ENCODE data around the gene ITGBL1.

Gene ITGBL1

DNA sequence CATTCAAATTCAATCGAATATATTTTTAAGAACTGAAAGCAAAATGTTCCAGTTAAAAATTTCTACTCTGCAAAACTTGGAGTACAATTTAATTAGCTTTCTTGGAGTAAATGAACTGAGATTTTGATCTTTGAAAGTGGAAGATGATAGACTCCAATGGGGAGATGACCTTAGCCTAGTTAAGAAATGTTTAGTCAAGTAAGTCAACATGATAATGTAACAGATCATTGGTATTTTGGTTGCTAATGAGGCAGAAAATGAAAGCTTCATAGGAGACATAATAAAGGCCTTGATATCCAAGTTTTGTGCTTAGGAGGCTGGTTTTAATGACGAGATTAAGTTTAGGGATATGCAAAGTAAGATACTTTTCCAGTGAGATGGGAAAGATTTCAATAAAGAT is 181.7 kb downstream of the ITGBL1 start:
- no peak overlapping the region for H3K4me3 ChIP-seq (ENCODE audit: low read depth, low read length)
- TF ChIP-seq, protein P1, sequence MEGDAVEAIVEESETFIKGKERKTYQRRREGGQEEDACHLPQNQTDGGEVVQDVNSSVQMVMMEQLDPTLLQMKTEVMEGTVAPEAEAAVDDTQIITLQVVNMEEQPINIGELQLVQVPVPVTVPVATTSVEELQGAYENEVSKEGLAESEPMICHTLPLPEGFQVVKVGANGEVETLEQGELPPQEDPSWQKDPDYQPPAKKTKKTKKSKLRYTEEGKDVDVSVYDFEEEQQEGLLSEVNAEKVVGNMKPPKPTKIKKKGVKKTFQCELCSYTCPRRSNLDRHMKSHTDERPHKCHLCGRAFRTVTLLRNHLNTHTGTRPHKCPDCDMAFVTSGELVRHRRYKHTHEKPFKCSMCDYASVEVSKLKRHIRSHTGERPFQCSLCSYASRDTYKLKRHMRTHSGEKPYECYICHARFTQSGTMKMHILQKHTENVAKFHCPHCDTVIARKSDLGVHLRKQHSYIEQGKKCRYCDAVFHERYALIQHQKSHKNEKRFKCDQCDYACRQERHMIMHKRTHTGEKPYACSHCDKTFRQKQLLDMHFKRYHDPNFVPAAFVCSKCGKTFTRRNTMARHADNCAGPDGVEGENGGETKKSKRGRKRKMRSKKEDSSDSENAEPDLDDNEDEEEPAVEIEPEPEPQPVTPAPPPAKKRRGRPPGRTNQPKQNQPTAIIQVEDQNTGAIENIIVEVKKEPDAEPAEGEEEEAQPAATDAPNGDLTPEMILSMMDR (IDR thresholded peaks at IDR 0.05; ENCODE audit: low read depth, low read length): no peak
- DNase-seq (ENCODE audit: low read depth, low spot score): no peak
- in situ Hi-C loops (cut with HindIII; ENCODE audit: low sequenced_read_pairs): no loop called here

DNA sequence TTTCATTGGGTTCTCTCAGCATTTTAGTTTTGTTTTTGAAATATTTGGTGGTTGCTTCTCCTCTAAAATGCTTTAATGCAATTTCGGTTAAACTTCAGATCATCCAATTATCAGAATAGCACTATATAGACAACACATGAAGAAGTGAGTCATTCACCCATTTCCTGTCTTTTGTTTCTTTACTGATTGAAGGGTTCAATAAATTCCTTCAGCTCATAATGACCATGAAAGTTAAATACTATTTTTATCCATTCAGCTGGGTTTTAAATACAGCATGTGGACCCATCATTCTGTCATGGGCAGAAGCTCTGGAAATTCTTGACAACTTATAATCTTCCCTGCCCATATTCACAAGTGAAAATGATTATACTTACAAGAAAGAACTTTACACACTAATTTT is 187.2 kb downstream of the ITGBL1 start:
- no peak for DNase-seq (ENCODE audit: low read depth, low spot score)
- TF ChIP-seq, protein P1 (IDR thresholded peaks at IDR 0.05; ENCODE audit: low read depth, low read length): no peak
- H3K4me3 ChIP-seq (ENCODE audit: low read depth, low read length): no peak overlapping the region
- in situ Hi-C loops (cut with HindIII; ENCODE audit: low sequenced_read_pairs): no loop called here

DNA sequence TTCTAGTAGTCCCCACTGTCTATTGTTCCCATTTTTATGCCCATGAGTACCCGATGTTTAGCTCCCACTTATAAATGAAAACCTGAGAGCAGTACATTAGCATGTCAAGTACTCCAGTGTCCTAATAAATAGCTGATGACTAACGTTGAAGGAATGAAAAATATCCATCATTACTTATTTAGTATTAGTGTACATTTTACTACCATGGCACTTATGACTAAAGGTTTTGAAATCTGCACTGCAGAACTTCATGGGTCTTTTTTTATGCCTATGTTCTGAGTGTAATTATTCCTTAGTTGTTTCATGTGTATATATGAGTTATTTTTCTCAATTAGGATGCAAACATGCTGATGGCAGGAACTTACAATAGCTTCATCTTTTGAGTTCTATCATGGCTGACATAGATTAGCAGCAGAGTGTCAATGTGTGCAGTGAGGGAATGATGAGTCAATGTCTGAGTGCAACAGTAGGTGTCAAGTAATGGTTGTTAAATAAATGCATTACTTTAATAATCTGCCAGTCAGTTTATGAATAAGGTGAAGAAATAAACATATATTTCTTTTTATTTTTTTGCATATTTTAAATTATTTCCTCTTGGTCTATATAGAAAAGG is 188.4 kb downstream of the ITGBL1 start:
- TF ChIP-seq, protein P1 (IDR thresholded peaks at IDR 0.05; ENCODE audit: low read depth, low read length): no peak
- H3K4me3 ChIP-seq (ENCODE audit: low read depth, low read length): no peak overlapping the region
- in situ Hi-C loops (cut with HindIII; ENCODE audit: low sequenced_read_pairs): no loop called here
- peak; percentile 76 for DNase-seq (ENCODE audit: low read depth, low spot score)

DNA sequence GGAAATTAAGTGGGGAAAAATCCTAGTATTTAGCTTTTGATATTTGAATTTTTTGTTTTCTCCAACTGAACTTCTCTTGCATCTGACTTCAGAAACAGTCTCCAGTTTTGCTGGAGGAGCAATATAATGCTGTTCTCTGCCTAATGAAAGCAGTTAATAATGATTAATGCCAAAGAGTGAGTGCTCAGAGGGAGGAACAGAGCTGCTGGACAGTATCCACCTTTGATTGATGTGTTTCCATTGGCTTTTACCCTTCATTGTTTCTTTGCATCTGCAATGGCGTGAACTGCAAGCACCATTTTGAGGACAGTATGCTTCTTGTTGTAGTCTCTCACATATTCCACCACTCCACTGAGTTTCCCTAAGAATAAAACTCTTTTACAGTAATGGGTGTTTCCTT is 193.4 kb downstream of the ITGBL1 start:
- DNase-seq (ENCODE audit: low read depth, low spot score): no peak
- TF ChIP-seq, protein P1 (IDR thresholded peaks at IDR 0.05; ENCODE audit: low read depth, low read length): no peak
- in situ Hi-C loops (cut with HindIII; ENCODE audit: low sequenced_read_pairs): no loop called here
- H3K4me3 ChIP-seq (ENCODE audit: low read depth, low read length): no peak overlapping the region

DNA sequence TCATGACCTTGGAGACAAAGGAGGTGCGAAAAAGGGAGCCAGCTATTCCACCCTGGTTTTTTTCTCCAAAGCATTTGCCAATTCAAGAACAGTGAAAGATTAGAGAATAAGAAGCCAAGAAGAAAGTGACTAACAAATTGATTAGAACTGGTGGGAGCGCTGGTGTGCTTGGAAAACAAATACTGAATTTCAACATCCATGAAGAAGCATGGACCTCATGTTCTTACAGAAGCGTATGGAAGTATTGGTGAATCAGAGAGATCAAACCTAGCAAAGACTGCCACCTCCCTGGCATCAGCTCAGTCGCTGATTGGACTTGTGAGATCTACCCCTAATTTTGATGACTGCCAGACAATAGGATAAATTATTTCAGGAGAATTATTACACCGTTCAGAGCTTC is 195.3 kb downstream of the ITGBL1 start:
- TF ChIP-seq, protein P1 (IDR thresholded peaks at IDR 0.05; ENCODE audit: low read depth, low read length): no peak
- DNase-seq (ENCODE audit: low read depth, low spot score): no peak
- in situ Hi-C loops (cut with HindIII; ENCODE audit: low sequenced_read_pairs): no loop called here
- H3K4me3 ChIP-seq (ENCODE audit: low read depth, low read length): no peak overlapping the region

DNA sequence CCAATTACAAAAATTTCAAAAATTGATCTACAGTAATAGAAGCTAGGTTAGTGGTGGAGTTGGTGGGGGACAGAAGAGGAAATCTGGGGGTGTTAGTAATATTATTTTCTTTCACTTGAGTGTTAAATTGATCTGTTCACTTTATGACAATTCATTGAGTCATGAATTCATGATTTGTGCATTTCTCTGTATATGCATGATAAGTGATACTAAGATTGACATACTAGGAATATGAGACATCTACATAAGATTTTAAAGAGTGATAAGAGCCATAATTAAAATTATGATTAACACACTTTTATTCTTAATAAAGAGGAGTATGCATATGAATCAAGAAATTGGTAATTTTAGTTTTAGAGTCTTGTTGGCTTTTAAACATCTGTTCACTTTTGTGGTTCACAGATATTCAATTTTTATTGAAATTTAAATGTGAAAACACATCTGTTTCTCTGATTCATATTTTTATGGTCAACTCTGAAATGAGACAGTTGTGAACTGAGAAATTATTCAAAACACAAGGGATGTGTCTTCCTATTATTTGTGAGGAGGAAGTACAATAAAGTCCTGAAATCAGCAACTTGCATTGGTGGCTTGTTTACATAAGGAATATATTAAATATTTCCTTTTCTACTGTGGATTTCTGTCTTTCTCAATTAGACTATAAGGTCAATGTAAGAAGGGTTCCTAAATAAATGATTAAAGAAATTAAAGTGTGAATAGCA is 196.5 kb downstream of the ITGBL1 start:
- in situ Hi-C loops (cut with HindIII; ENCODE audit: low sequenced_read_pairs): no loop called here
- TF ChIP-seq, protein P1 (IDR thresholded peaks at IDR 0.05; ENCODE audit: low read depth, low read length): no peak
- H3K4me3 ChIP-seq (ENCODE audit: low read depth, low read length): no peak overlapping the region
- DNase-seq (ENCODE audit: low read depth, low spot score): no peak

Data from astrocyte of the spinal cord (primary cell).